ENCODE data around the gene LRP10.
A peak's percentile ranks its signal among the peaks of the same experiment; 100 is the strongest.

The LRP10 gene

GRCh38 chr14:22923746-22924145 is 52.2 kb downstream of the LRP10 start:
- DNase-seq: no peak

- no peak for DNase-seq
These were observed 54.0 kb downstream of the LRP10 start for GRCh38 chr14:22925513-22925912.

- no peak for DNase-seq
These were observed 54.8 kb downstream of the LRP10 start for GRCh38 chr14:22926316-22926715.

GRCh38 chr14:22928237-22929103 is 56.9 kb downstream of the LRP10 start:
- no peak for DNase-seq

- DNase-seq: peak; percentile 95
These were observed 57.8 kb downstream of the LRP10 start, which contains the start of gene PRMT5 for GRCh38 chr14:22929104-22929960. Gene PRMT5, minus strand, starts transcription at chr14:22929376. Its CDS starts 15 bp downstream, at chr14:22929361.

DNA sequence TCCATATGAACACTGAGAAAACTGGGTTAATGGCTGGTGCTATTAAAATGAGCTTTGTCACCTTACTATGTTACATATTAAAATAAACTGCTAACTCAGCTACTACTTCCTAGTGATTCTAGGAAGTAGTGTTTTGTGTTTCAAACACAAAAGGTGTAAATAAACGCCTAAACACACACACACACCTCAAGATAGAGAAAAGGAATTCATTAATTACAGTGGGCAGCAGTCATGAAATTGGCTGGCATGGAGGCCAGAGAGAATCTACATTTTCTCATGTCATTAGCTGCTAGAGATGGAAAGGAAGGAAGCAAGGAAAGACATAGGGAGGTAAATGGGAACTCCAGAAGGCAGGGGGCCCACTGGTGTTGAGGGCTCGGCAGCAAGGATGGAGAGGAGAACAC is 58.4 kb downstream of the LRP10 start:
- DNase-seq: no peak

Measured in T-helper 9 cell (primary cell).